ENCODE data around the gene SPATA3. TPM values are rescaled to one million over a fixed set of nuclear protein-coding genes. Genes with fewer than 3 reads are reported as not detected.

Gene SPATA3
- total RNA-seq, 4 donors from 2014 or later, result not detected

DNA sequence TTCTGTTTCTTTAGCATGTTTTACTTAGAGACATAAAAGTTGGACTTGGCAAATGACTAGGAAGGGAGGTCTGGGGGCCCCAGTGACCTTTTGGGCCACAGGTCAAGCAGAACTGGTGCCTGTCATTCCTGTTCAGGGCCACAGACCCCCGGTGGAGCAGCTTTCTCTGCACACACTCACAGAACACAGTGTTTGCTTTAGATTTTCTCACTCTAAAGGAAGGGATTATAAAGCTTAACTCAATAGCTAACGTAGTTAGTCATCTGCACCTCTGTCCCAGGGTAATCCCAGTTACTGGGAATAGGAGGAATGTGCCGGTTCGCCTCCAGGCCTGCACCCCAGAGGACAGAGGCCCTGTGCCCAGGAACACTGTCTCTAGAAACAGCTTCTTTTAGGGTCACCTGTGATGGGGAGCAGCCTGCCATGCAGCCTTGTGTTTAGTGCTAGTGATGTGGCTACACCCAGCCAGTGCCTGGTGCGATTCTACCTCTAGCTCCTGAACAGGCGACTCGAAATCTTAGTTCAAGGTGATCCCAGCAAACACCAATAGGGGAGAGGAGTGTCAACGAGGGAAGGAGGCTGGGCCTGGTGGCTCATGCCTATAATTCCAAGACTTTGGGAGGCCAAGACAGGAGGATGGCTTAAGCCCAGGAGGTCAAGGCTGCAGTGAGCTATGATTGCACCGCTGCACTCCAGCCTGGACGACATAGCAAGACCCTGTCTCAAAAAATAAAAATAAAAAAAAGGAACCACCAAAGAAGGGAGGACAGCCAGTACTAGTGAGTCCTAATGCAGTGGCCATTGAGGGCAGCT, 11.6 kb downstream of the SPATA3 start:
- in situ Hi-C loops (cut with MboI; ENCODE audit: low sequenced_read_pairs in 4 of 4) (no loop called here), intact Hi-C loops (cut with DNase I; ENCODE audit: low total_unique reads) (no loop called here)
- ATAC-seq, result no peak
- Histone ChIP-seq H3K27ac (no peak overlapping the region), H3K27me3 (no peaks in the 10 kb centered on the region), H3K4me1 (no peaks in the 10 kb centered on the region), H3K36me3 (no peaks in the 10 kb centered on the region), H3K4me3 (no peak overlapping the region), H3K9me3 (no peaks in the 10 kb centered on the region)
- TF ChIP-seq CTCF (IDR thresholded peaks at IDR 0.05 in 4 of 5, conservative IDR thresholded peaks at IDR 0.05 in 1 of 5) (no peak), POLR2A (IDR thresholded peaks at IDR 0.05) (no peak)
- DNase-seq, result no peak

DNA sequence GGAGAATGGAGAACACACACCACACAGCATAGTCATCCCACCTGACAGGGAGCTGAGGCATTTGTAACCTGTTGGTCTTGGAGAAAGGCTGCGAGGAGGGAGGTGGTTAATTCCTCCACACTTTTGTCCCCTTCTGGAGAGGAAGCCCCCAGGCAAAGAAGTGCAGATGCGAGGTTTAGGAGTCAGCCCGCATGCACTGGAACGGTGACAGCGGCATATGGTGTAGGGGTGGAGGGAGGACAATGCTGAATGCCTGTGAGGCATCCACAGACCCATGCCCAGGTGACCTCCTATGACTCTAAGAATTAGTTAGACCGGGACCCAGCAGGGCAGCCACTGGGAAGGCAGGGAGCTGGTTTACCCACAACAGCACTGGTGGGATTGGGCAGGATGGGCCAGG, 12.2 kb downstream of the SPATA3 start:
- Histone ChIP-seq H3K9me3 (no peaks in the 10 kb centered on the region), H3K4me1 (no peaks in the 10 kb centered on the region), H3K4me3 (no peak overlapping the region), H3K27me3 (no peaks in the 10 kb centered on the region), H3K27ac (no peak overlapping the region), H3K36me3 (no peaks in the 10 kb centered on the region)
- intact Hi-C loops (cut with DNase I; ENCODE audit: low total_unique reads), result no loop called here
- no peak for ATAC-seq
- TF ChIP-seq POLR2A (IDR thresholded peaks at IDR 0.05) (no peak), CTCF (IDR thresholded peaks at IDR 0.05 in 4 of 5, conservative IDR thresholded peaks at IDR 0.05 in 1 of 5) (no peak)
- DNase-seq, result no peak
- in situ Hi-C loops (cut with MboI; ENCODE audit: low sequenced_read_pairs in 4 of 4), result no loop called here

- intact Hi-C loops (cut with DNase I; ENCODE audit: low total_unique reads), result no loop called here
- no peak for ATAC-seq
Measured at GRCh38 chr2:231009236-231009919, 13.5 kb downstream of the SPATA3 start.

DNA sequence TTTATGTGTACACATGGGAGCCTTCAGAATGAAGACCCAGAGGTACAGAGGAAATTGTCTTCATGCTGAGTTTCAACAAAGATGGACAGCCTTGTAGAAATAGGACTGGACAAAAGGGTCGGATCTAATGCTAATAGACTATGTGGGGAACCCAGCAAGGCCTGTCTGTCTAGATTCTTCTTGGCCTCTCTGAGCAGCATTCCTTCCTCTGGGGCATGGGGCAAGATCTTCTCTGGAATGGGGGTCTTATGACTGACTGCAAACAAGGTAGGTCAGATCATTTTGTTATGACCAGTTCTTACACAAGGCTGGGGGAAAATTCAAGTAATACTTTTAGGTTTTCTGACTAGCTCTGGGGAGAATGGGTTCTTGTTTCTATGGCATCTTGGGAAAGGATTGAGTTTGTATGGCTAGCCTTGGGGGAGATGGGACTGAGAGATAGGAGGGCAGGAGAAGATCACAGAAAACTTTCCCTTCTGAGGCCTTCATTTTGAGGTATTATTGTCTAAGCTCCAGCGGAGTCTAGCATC, 14.3 kb downstream of the SPATA3 start:
- no peak for TF ChIP-seq CTCF (IDR thresholded peaks at IDR 0.05 in 4 of 5, conservative IDR thresholded peaks at IDR 0.05 in 1 of 5)
- no peak for TF ChIP-seq POLR2A (IDR thresholded peaks at IDR 0.05)
- intact Hi-C loops (cut with DNase I; ENCODE audit: low total_unique reads), result no loop called here
- ATAC-seq (no peak), DNase-seq (no peak)
- H3K27me3 ChIP-seq, result no peaks in the 10 kb centered on the region
- no peak overlapping the region for H3K27ac ChIP-seq
- H3K4me3 ChIP-seq, result no peak overlapping the region
- H3K9me3 ChIP-seq, result no peaks in the 10 kb centered on the region
- H3K4me1 ChIP-seq, result no peaks in the 10 kb centered on the region
- no peaks in the 10 kb centered on the region for H3K36me3 ChIP-seq
- in situ Hi-C loops (cut with MboI; ENCODE audit: low sequenced_read_pairs in 4 of 4), result no loop called here

More at GRCh38 chr2:231009236-231009919, 13.5 kb downstream of the SPATA3 start:
- in situ Hi-C loops (cut with MboI; ENCODE audit: low sequenced_read_pairs in 4 of 4), result no loop called here
- H3K27me3 ChIP-seq, result no peaks in the 10 kb centered on the region
- H3K4me3 ChIP-seq, result no peak overlapping the region
- H3K36me3 ChIP-seq, result no peaks in the 10 kb centered on the region
- TF ChIP-seq POLR2A (IDR thresholded peaks at IDR 0.05), result no peak
- TF ChIP-seq CTCF (IDR thresholded peaks at IDR 0.05 in 4 of 5, conservative IDR thresholded peaks at IDR 0.05 in 1 of 5), result no peak
- no peak overlapping the region for H3K27ac ChIP-seq
- H3K9me3 ChIP-seq, result no peaks in the 10 kb centered on the region
- DNase-seq, result no peak
- H3K4me1 ChIP-seq, result no peaks in the 10 kb centered on the region

Measured in gastrocnemius medialis (tissue), 4 donors.